ENCODE measurements around the gene ZNF382.

ZNF382 gene

DNA sequence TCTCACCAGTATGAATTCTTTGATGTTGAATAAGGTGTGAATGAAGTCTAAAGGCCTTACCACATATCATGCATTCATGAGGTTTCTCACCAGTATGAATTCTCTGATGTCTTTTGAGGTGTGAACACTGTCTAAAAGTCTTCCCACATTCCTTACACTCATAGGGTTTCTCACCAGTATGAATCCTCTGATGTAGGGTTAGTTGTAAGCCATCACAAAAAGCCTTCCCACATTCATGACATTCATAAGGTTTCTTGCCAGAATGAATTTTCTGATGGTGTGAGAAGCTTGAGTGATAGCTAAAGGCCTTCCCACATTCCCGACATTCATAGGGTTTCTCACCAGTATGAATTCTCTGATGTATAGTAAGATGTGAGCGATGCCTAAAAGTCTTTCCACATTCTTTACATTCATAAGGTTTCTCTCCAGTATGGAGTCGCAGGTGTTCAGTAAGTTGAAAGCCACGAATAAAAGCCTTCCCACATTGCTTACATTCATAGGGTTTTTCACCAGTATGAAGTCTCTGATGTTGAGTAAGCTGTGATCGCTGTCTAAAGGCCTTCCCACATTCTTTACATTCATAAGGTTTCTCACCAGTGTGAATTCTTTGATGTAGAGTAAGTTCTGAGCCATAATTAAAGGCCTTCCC, 33.9 kb downstream of the ZNF382 start:
- H3K4me3 ChIP-seq (ENCODE audit: low read depth, low read length) = no peak overlapping the region
- no peaks in the 10 kb centered on the region for H3K27me3 ChIP-seq (ENCODE audit: control insufficient read depth, insufficient read depth, low read length)

DNA sequence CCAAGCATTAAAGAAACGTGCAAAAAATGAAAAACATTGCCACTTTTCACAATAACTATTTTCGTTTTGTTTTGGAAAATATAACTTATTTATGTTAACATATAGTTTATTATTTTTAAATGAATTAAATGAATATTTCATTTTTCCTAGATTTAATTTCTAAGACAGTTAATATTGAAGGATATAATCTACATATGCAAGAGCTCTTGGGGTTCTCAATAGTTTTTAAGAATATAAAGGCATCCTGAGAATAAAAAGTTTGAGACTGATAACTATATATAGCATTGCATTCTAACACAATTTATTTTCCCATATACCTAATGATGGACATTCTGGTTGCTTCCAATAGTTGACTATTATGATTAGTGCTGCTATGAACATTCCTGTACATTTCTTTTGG, 41.6 kb downstream of the ZNF382 start:
- Histone ChIP-seq H2AFZ (no peak overlapping the region), H3K27me3 (ENCODE audit: control insufficient read depth, insufficient read depth, low read length) (no peaks in the 10 kb centered on the region), H3K9me3 (ENCODE audit: control insufficient read depth, low read length) (peaks cover 4% of the 10 kb centered on the region), H3K27ac (no peak overlapping the region), H3K79me2 (no peaks in the 10 kb centered on the region), H3K4me1 (no peaks in the 10 kb centered on the region), H3K4me2 (ENCODE audit: low read length) (no peak overlapping the region), H3K36me3 (ENCODE audit: control insufficient read depth, insufficient read depth, low read length) (peaks cover 5% of the 10 kb centered on the region), H3K9ac (no peak overlapping the region), H3K4me3 (ENCODE audit: low read depth, low read length) (no peak overlapping the region)
- TF ChIP-seq, protein P1, sequence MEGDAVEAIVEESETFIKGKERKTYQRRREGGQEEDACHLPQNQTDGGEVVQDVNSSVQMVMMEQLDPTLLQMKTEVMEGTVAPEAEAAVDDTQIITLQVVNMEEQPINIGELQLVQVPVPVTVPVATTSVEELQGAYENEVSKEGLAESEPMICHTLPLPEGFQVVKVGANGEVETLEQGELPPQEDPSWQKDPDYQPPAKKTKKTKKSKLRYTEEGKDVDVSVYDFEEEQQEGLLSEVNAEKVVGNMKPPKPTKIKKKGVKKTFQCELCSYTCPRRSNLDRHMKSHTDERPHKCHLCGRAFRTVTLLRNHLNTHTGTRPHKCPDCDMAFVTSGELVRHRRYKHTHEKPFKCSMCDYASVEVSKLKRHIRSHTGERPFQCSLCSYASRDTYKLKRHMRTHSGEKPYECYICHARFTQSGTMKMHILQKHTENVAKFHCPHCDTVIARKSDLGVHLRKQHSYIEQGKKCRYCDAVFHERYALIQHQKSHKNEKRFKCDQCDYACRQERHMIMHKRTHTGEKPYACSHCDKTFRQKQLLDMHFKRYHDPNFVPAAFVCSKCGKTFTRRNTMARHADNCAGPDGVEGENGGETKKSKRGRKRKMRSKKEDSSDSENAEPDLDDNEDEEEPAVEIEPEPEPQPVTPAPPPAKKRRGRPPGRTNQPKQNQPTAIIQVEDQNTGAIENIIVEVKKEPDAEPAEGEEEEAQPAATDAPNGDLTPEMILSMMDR (IDR thresholded peaks at IDR 0.05) = no peak

More for the DNA sequence above, 33.9 kb downstream of the ZNF382 start:
- no peaks in the 10 kb centered on the region for H3K4me1 ChIP-seq
- H3K9me3 ChIP-seq (ENCODE audit: control insufficient read depth, low read length) = peaks cover 5% of the 10 kb centered on the region
- H3K79me2 ChIP-seq = no peaks in the 10 kb centered on the region
- H2AFZ ChIP-seq = no peak overlapping the region
- H3K36me3 ChIP-seq (ENCODE audit: control insufficient read depth, insufficient read depth, low read length) = peaks cover 5% of the 10 kb centered on the region
- TF ChIP-seq, protein P1 (IDR thresholded peaks at IDR 0.05) = no peak
- no peak overlapping the region for H3K27ac ChIP-seq
- no peak overlapping the region for H3K4me2 ChIP-seq (ENCODE audit: low read length)
- no peak overlapping the region for H3K9ac ChIP-seq

DNA sequence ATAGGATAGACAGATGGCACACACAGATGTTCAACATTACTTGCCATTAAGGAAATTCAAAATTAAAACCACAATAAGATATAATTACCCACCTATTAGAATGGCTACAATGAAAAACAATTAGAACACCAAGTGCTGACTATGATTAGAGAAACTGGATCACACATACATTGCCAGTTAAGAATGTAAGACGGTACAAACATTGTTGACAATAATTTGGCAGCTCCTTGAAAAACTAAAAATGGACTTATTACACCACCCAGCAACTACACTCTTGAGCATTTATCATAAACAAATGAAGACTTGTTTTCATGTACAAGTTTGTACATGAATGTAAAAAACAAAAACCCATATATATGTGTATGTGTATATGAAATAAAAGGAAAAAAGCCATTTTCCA, 47.8 kb downstream of the ZNF382 start:
- Histone ChIP-seq H3K4me3 (ENCODE audit: low read depth, low read length) (no peak overlapping the region), H3K9ac (no peak overlapping the region), H3K79me2 (no peaks in the 10 kb centered on the region), H3K9me3 (ENCODE audit: control insufficient read depth, low read length) (peaks cover 4% of the 10 kb centered on the region), H3K4me2 (ENCODE audit: low read length) (no peak overlapping the region), H3K36me3 (ENCODE audit: control insufficient read depth, insufficient read depth, low read length) (peaks cover 5% of the 10 kb centered on the region), H3K27ac (no peak overlapping the region), H3K4me1 (no peaks in the 10 kb centered on the region), H2AFZ (no peak overlapping the region), H3K27me3 (ENCODE audit: control insufficient read depth, insufficient read depth, low read length) (no peaks in the 10 kb centered on the region)
- TF ChIP-seq, protein P1 (IDR thresholded peaks at IDR 0.05) = no peak

DNA sequence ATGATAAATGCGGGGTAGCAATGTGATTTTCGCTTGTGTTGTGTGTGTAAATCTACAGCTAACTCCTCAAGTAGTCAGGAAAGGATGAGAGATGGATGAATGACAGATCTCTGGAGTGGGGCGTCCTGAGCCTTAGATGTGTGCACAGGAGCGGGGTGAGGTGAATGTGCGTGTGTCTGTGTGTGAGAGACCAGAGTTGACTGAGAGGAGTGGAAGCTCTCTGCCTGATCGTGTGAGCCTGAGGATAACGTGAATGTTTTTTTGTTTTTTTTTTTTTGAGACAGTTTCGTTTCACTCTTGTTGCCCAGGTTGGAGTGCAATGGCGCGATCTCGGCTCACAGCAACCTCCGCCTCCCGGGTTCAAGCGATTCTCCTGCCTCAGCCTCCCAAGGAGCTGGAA, 60.7 kb downstream of the ZNF382 start:
- Histone ChIP-seq H3K27ac (no peak overlapping the region), H3K4me1 (no peaks in the 10 kb centered on the region), H3K79me2 (no peaks in the 10 kb centered on the region), H3K4me3 (ENCODE audit: low read depth, low read length) (peak overlapping the region; percentile 99), H3K36me3 (ENCODE audit: control insufficient read depth, insufficient read depth, low read length) (no peaks in the 10 kb centered on the region), H3K4me2 (ENCODE audit: low read length) (peak overlapping the region; percentile 62), H2AFZ (no peak overlapping the region), H3K27me3 (ENCODE audit: control insufficient read depth, insufficient read depth, low read length) (no peaks in the 10 kb centered on the region), H3K9ac (no peak overlapping the region), H3K9me3 (ENCODE audit: control insufficient read depth, low read length) (no peaks in the 10 kb centered on the region)
- TF ChIP-seq, protein P1 (IDR thresholded peaks at IDR 0.05) = no peak

DNA sequence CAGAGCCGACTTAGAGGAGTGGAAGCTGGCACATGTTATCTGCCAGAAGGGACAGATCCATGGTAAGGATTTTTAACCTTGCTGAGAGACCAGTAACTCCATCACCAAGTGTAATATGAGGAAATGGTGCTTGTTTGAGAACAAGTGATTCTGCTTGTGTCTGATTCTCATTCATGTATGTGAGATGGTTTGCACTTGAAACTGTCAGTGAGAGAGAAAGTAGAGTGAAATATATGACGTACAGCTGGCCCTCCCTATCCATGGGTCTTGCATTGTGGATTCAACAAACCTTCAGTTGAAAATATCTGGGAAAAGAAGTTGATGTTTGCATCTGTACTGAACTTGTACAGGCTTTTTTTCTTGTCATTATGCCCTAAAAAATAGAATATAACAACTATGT, 63.5 kb downstream of the ZNF382 start:
- TF ChIP-seq, protein P1 (IDR thresholded peaks at IDR 0.05) = no peak
- Histone ChIP-seq H3K4me1 (no peaks in the 10 kb centered on the region), H3K79me2 (no peaks in the 10 kb centered on the region), H3K9ac (no peak overlapping the region), H3K27me3 (ENCODE audit: control insufficient read depth, insufficient read depth, low read length) (no peaks in the 10 kb centered on the region), H3K4me3 (ENCODE audit: low read depth, low read length) (no peak overlapping the region), H3K27ac (no peak overlapping the region), H3K9me3 (ENCODE audit: control insufficient read depth, low read length) (no peaks in the 10 kb centered on the region), H3K36me3 (ENCODE audit: control insufficient read depth, insufficient read depth, low read length) (no peaks in the 10 kb centered on the region), H3K4me2 (ENCODE audit: low read length) (peak overlapping the region; percentile 45), H2AFZ (no peak overlapping the region)

Measured in parathyroid adenoma (tissue), 2 donors.